Measurements from ENCODE around the gene ASIC2. TPM values are rescaled to one million over a fixed set of nuclear protein-coding genes. Genes with fewer than 3 reads are reported as not detected.

Gene ASIC2
- total and polyA plus RNA-seq, 2 donors (not counting 3 experiments of a cell fraction or from before 2014, with no cell fraction given) = not detected

DNA sequence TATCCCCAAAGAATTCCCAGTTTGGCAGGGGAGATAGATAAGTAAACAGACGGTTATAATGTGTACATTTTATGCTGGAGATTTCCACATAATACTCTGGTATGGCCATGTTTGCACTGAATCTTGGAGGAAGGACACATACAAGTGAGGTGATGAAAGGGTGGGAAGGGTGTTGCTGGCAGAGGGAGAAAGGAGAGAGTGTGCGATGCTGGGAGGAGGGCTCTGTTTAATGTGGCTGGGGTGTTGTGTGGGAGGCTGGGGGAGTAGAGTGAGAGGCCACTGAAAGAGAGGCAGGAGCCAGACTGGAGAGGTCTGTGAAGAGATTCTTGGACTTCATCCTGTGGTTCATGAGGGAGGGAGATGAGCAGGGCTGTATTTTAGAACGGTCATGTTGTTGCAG is 213.9 kb downstream of the ASIC2 start:
- TF ChIP-seq FOS (IDR thresholded peaks at IDR 0.05; ENCODE audit: borderline replicate concordance, insufficient read depth, low read length) (no peak), EZH2 (IDR thresholded peaks at IDR 0.05; ENCODE audit: borderline replicate concordance, low read depth, low read length, severe bottlenecking) (no peak), JUN (IDR thresholded peaks at IDR 0.05; ENCODE audit: borderline replicate concordance, insufficient read depth, insufficient read length, low read depth) (no peak), POLR2A (IDR thresholded peaks at IDR 0.05; ENCODE audit: low read depth, low read length) (no peak)
- TF ChIP-seq, protein P1, sequence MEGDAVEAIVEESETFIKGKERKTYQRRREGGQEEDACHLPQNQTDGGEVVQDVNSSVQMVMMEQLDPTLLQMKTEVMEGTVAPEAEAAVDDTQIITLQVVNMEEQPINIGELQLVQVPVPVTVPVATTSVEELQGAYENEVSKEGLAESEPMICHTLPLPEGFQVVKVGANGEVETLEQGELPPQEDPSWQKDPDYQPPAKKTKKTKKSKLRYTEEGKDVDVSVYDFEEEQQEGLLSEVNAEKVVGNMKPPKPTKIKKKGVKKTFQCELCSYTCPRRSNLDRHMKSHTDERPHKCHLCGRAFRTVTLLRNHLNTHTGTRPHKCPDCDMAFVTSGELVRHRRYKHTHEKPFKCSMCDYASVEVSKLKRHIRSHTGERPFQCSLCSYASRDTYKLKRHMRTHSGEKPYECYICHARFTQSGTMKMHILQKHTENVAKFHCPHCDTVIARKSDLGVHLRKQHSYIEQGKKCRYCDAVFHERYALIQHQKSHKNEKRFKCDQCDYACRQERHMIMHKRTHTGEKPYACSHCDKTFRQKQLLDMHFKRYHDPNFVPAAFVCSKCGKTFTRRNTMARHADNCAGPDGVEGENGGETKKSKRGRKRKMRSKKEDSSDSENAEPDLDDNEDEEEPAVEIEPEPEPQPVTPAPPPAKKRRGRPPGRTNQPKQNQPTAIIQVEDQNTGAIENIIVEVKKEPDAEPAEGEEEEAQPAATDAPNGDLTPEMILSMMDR (IDR thresholded peaks at IDR 0.05; ENCODE audit: extremely low read depth in 1 of 2, insufficient read depth in 1 of 2, low read depth in 1 of 2, low read length in 2 of 2) = no peak
- no peaks in the 10 kb centered on the region for H3K9me1 ChIP-seq (replicated peaks; ENCODE audit: control insufficient read depth, extremely low read depth, insufficient read depth, low read length)
- H3K27ac ChIP-seq (ENCODE audit: insufficient read depth, low read depth, low read length) = no peak overlapping the region
- no peak overlapping the region for H2AFZ ChIP-seq (ENCODE audit: low read depth, low read length)
- H3K9ac ChIP-seq (replicated peaks; ENCODE audit: extremely low read depth, insufficient read depth, low read length) = no peak overlapping the region
- no peaks in the 10 kb centered on the region for H3K9me3 ChIP-seq (replicated peaks; ENCODE audit: control insufficient read depth, insufficient read depth, low read length)
- BruUV-seq (replicated peaks) = no TSS peak
- H3K4me3 ChIP-seq (replicated peaks in 1 of 3; ENCODE audit: insufficient read depth in 1 of 3, low read depth in 1 of 3, low read length in 3 of 3) = no peak overlapping the region
- H3K79me2 ChIP-seq (ENCODE audit: control insufficient read depth, insufficient read depth, low read length) = no peaks in the 10 kb centered on the region
- FAIRE-seq = no peak
- ChIA-PET CTCF (no interaction called here), POLR2A (no interaction called here)
- DNase-seq (ENCODE audit: low read depth, low spot score) = no peak
- H4K20me1 ChIP-seq (replicated peaks; ENCODE audit: control insufficient read depth, extremely low read depth, insufficient read depth, low read length) = no peaks in the 10 kb centered on the region
- dilution Hi-C loops (cut with MboI; ENCODE audit: extremely low pct_ligation_motif_present, low sequenced_read_pairs) = no loop called here
- no peaks in the 10 kb centered on the region for H3K27me3 ChIP-seq (ENCODE audit: control insufficient read depth in 2 of 2, insufficient read depth in 2 of 2, low read length in 2 of 2)
- H3K36me3 ChIP-seq (ENCODE audit: control insufficient read depth in 2 of 2, extremely low read depth in 1 of 2, insufficient read depth in 2 of 2, low read length in 2 of 2) = no peaks in the 10 kb centered on the region
- no peak overlapping the region for H3K4me2 ChIP-seq (ENCODE audit: insufficient read depth, low read length)
- H3K4me1 ChIP-seq (ENCODE audit: control insufficient read depth, extremely low read depth, insufficient read depth, low read length) = no peaks in the 10 kb centered on the region
- intact Hi-C loops (cut with micrococcal nuclease) = no loop called here

DNA sequence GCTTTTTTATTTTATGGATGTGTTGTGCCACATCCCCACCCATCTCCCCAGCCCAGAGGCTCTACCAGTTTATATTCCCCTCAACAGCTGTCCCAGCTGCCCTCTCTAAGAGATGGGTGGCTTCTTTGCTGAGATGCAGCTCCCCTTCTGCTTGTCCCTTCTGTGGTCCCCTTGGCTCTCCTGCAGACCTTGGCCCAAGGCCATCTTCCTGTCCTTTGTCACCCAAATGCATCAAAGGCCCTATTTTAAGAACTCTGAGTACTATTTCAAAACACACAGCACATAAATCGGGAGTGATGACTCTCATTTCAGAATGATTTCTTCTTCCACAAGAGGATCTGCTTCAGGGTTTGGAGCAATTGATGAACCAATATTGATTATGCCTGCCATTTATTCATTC is 216.1 kb downstream of the ASIC2 start:
- ChIA-PET POLR2A (no interaction called here), CTCF (no interaction called here)
- dilution Hi-C loops (cut with MboI; ENCODE audit: extremely low pct_ligation_motif_present, low sequenced_read_pairs) = no loop called here

More for the DNA sequence above, 216.1 kb downstream of the ASIC2 start:
- Histone ChIP-seq H2AFZ (ENCODE audit: low read depth, low read length) (no peak overlapping the region), H3K4me3 (replicated peaks in 1 of 3; ENCODE audit: insufficient read depth in 1 of 3, low read depth in 1 of 3, low read length in 3 of 3) (no peak overlapping the region), H3K27me3 (ENCODE audit: control insufficient read depth in 2 of 2, insufficient read depth in 2 of 2, low read length in 2 of 2) (no peaks in the 10 kb centered on the region), H3K9ac (replicated peaks; ENCODE audit: extremely low read depth, insufficient read depth, low read length) (no peak overlapping the region), H3K9me3 (replicated peaks; ENCODE audit: control insufficient read depth, insufficient read depth, low read length) (no peaks in the 10 kb centered on the region), H4K20me1 (replicated peaks; ENCODE audit: control insufficient read depth, extremely low read depth, insufficient read depth, low read length) (no peaks in the 10 kb centered on the region), H3K79me2 (ENCODE audit: control insufficient read depth, insufficient read depth, low read length) (no peaks in the 10 kb centered on the region), H3K9me1 (replicated peaks; ENCODE audit: control insufficient read depth, extremely low read depth, insufficient read depth, low read length) (no peaks in the 10 kb centered on the region), H3K4me2 (ENCODE audit: insufficient read depth, low read length) (no peak overlapping the region), H3K36me3 (ENCODE audit: control insufficient read depth in 2 of 2, extremely low read depth in 1 of 2, insufficient read depth in 2 of 2, low read length in 2 of 2) (no peaks in the 10 kb centered on the region), H3K4me1 (ENCODE audit: control insufficient read depth, extremely low read depth, insufficient read depth, low read length) (no peaks in the 10 kb centered on the region), H3K27ac (ENCODE audit: insufficient read depth, low read depth, low read length) (no peak overlapping the region)
- intact Hi-C loops (cut with micrococcal nuclease) = no loop called here
- TF ChIP-seq FOS (IDR thresholded peaks at IDR 0.05; ENCODE audit: borderline replicate concordance, insufficient read depth, low read length) (no peak), MYC (IDR thresholded peaks at IDR 0.05; ENCODE audit: low read depth, low read length) (no peak), POLR2AphosphoS5 (IDR thresholded peaks at IDR 0.05; ENCODE audit: insufficient read depth, low read depth, low read length) (no peak), GATA2 (IDR thresholded peaks at IDR 0.05; ENCODE audit: insufficient read depth, insufficient read length, low read depth, low read length) (no peak), POLR2A (IDR thresholded peaks at IDR 0.05; ENCODE audit: low read depth, low read length) (no peak), JUN (IDR thresholded peaks at IDR 0.05; ENCODE audit: borderline replicate concordance, insufficient read depth, insufficient read length, low read depth) (no peak), EZH2 (IDR thresholded peaks at IDR 0.05; ENCODE audit: borderline replicate concordance, low read depth, low read length, severe bottlenecking) (no peak)
- TF ChIP-seq, protein P1 (IDR thresholded peaks at IDR 0.05; ENCODE audit: extremely low read depth in 1 of 2, insufficient read depth in 1 of 2, low read depth in 1 of 2, low read length in 2 of 2) = no peak
- TF ChIP-seq, protein P2, sequence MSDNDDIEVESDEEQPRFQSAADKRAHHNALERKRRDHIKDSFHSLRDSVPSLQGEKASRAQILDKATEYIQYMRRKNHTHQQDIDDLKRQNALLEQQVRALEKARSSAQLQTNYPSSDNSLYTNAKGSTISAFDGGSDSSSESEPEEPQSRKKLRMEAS (IDR thresholded peaks at IDR 0.05; ENCODE audit: insufficient read depth, insufficient read length) = no peak
- DNase-seq (ENCODE audit: low read depth, low spot score) = no peak
- BruUV-seq (replicated peaks) = no TSS peak
- FAIRE-seq = no peak

All from endothelial cell of umbilical vein (primary cell).